Astrocyte (in vitro differentiated cells and primary cell): ENCODE data around the gene TRIP12. TPM values are rescaled to one million over a fixed set of nuclear protein-coding genes. Genes with fewer than 3 reads are reported as not detected.

Experiments
- DNase-seq: peaks from one replicate; pipeline ENCODE4 v3.0.0-alpha.2; 2010; ENCODE audit warnings: low read depth
- FAIRE-seq: peaks from 2 replicates; lab custom pipeline; 2011; peaks lifted over from hg19 to GRCh38; lab: Jason Lieb, UNC
- H2AFZ ChIP-seq: 2 replicates; pipeline ENCODE4 v1.6.0; 2012; ENCODE audit warnings: low read depth, low read length, inconsistent platforms
- H3K27ac ChIP-seq: 2 replicates; pipeline ENCODE4 v1.5.1; 2011; ENCODE audit warnings: low read depth, low read length, inconsistent platforms
- H3K27me3 ChIP-seq: 2 replicates; pipeline ENCODE4 v1.6.0; 2011; ENCODE audit warnings: low read length, inconsistent platforms; ENCODE audit not compliant: insufficient read depth
- H3K36me3 ChIP-seq: 2 replicates; pipeline ENCODE4 v1.5.1; 2011; ENCODE audit warnings: low read length, inconsistent platforms; ENCODE audit not compliant: insufficient read depth
- H3K4me1 ChIP-seq: 2 replicates; pipeline ENCODE4 v1.5.1; 2011; ENCODE audit warnings: low read length, inconsistent platforms; ENCODE audit not compliant: insufficient read depth
- H3K4me2 ChIP-seq: 2 replicates; pipeline ENCODE4 v1.6.0; 2012; ENCODE audit warnings: low read length, inconsistent platforms
- H3K4me3 ChIP-seq: 2 replicates; pipeline ENCODE4 v1.5.1; 2011; ENCODE audit warnings: low read depth, mild to moderate bottlenecking, low read length, inconsistent platforms; ENCODE audit not compliant: insufficient read depth
- H3K79me2 ChIP-seq: 2 replicates; pipeline ENCODE4 v1.6.0; 2012; ENCODE audit warnings: mild to moderate bottlenecking, low read length, inconsistent platforms; ENCODE audit not compliant: insufficient read depth
- H3K9ac ChIP-seq: 2 replicates; pipeline ENCODE4 v1.6.0; 2012; ENCODE audit warnings: mild to moderate bottlenecking, low read length, inconsistent platforms
- H3K9me3 ChIP-seq: 2 replicates; pipeline ENCODE4 v1.5.1; 2012; ENCODE audit warnings: low read depth, mild to moderate bottlenecking, low read length, inconsistent platforms; ENCODE audit not compliant: insufficient read depth
- H4K20me1 ChIP-seq: 2 replicates; pipeline ENCODE4 v1.6.0; 2012; ENCODE audit warnings: low read length, inconsistent platforms; ENCODE audit not compliant: insufficient read depth
- H3K27ac Mint-ChIP-seq: one replicate; pipeline ENCODE4 v1.8.0; 2021; ENCODE audit warnings: mild to moderate bottlenecking, mixed read lengths; ENCODE audit not compliant: unreplicated experiment
- H3K27me3 Mint-ChIP-seq: one replicate; pipeline ENCODE4 v1.8.0; 2021; ENCODE audit warnings: low read depth, mixed read lengths; ENCODE audit not compliant: unreplicated experiment
- H3K36me3 Mint-ChIP-seq: one replicate; pipeline ENCODE4 v1.8.0; 2021; ENCODE audit warnings: low read depth, mixed read lengths; ENCODE audit not compliant: unreplicated experiment
- H3K4me1 Mint-ChIP-seq: one replicate; pipeline ENCODE4 v1.8.0; 2021; ENCODE audit warnings: low read depth, mixed read lengths; ENCODE audit not compliant: unreplicated experiment
- H3K4me3 Mint-ChIP-seq: one replicate; pipeline ENCODE4 v1.8.0; 2021; ENCODE audit warnings: mild to moderate bottlenecking, moderate library complexity, mixed read lengths; ENCODE audit not compliant: unreplicated experiment
- H3K9me3 Mint-ChIP-seq: one replicate; pipeline ENCODE4 v1.8.0; 2021; ENCODE audit warnings: mild to moderate bottlenecking, mixed read lengths; ENCODE audit not compliant: unreplicated experiment
- CTCF ChIP-seq: IDR thresholded peaks from 2 replicates; pipeline ENCODE4 v1.5.1; 2011; ENCODE audit warnings: low read depth, mild to moderate bottlenecking, inconsistent platforms, low read length, moderate library complexity; ENCODE audit not compliant: insufficient read depth
- EZH2 ChIP-seq: IDR thresholded peaks from 2 replicates; pipeline ENCODE4 v1.6.1; 2012; ENCODE audit warnings: mild to moderate bottlenecking, low read length, inconsistent platforms; ENCODE audit not compliant: insufficient read depth
- total RNA-seq: library from RNA; stranded (reverse); gene quantifications from 2 replicates; pipeline ENCODE4 v1.2.1, GENCODE V29; 2021

The TRIP12 gene
- total RNA-seq, 1 donor from 2014 or later = 379 TPM

GRCh38 chr2:229922449-229923386 lies 909 bp upstream of the TRIP12 start, which contains the start of gene FBXO36:
Gene FBXO36, plus strand, starts transcription at chr2:229922503. Its CDS starts 11 bp downstream, at chr2:229922514.
- H3K36me3 Mint-ChIP-seq = peaks cover 2% of the 10 kb centered on the region
- peaks cover 9% of the 10 kb centered on the region for H3K4me1 ChIP-seq
- TF ChIP-seq CTCF (no peak), EZH2 (no peak)
- peaks cover 40% of the 10 kb centered on the region for H4K20me1 ChIP-seq
- H3K27ac Mint-ChIP-seq = peak within 1 kb of the TSS; percentile 99
- FAIRE-seq (no peak), DNase-seq (peak; percentile 44)
- H3K4me1 Mint-ChIP-seq = peaks cover 14% of the 10 kb centered on the region
- H3K9me3 ChIP-seq = no peaks in the 10 kb centered on the region
- H3K4me3 ChIP-seq = peak within 1 kb of the TSS; percentile 98
- H3K9me3 Mint-ChIP-seq = no peaks in the 10 kb centered on the region
- peak within 1 kb of the TSS; percentile 96 for H3K4me3 Mint-ChIP-seq
- H3K79me2 ChIP-seq = peaks cover 47% of the 10 kb centered on the region
- H3K4me2 ChIP-seq = peak within 1 kb of the TSS; percentile 100
- H3K27ac ChIP-seq = peak within 1 kb of the TSS; percentile 92
- peak within 1 kb of the TSS; percentile 96 for H3K9ac ChIP-seq
- H2AFZ ChIP-seq = peak within 1 kb of the TSS; percentile 91
- peaks cover 4% of the 10 kb centered on the region for H3K36me3 ChIP-seq
- no peaks in the 10 kb centered on the region for H3K27me3 Mint-ChIP-seq
- H3K27me3 ChIP-seq = no peaks in the 10 kb centered on the region

- H3K27me3 Mint-ChIP-seq = no peaks in the 10 kb centered on the region
- Histone ChIP-seq H3K27ac (peak overlapping the region; percentile 92), H3K4me1 (peaks cover 6% of the 10 kb centered on the region), H3K9ac (peak overlapping the region; percentile 96), H3K9me3 (no peaks in the 10 kb centered on the region), H3K4me2 (peak overlapping the region; percentile 100), H2AFZ (no peak overlapping the region), H3K4me3 (peak overlapping the region; percentile 98), H3K79me2 (peaks cover 61% of the 10 kb centered on the region), H4K20me1 (peaks cover 46% of the 10 kb centered on the region), H3K36me3 (peaks cover 8% of the 10 kb centered on the region), H3K27me3 (no peaks in the 10 kb centered on the region)
- H3K9me3 Mint-ChIP-seq = no peaks in the 10 kb centered on the region
- DNase-seq (peak; percentile 36), FAIRE-seq (no peak)
- H3K4me1 Mint-ChIP-seq = peaks cover 13% of the 10 kb centered on the region
- peak overlapping the region; percentile 96 for H3K4me3 Mint-ChIP-seq
- peaks cover 6% of the 10 kb centered on the region for H3K36me3 Mint-ChIP-seq
- TF ChIP-seq EZH2 = no peak
- TF ChIP-seq CTCF = no peak
- peak overlapping the region; percentile 99 for H3K27ac Mint-ChIP-seq
These were observed 513 bp downstream of the TRIP12 start for GRCh38 chr2:229921101-229921891.
